Loucy (cell line): ENCODE data around the gene POPDC3.

Source experiments
- H2AFZ ChIP-seq: fragments of 200-600 bp; sonication (generic); 2 replicates; pipeline ENCODE4 v1.6.0; 2016; ENCODE audit warnings: antibody characterized with exemption, mild to moderate bottlenecking, low read length, moderate library complexity
- H3F3A ChIP-seq: fragments of 200-600 bp; 2 replicates; pipeline ENCODE4 v1.6.0; 2016; ENCODE audit warnings: antibody characterized with exemption, low read depth, mild to moderate bottlenecking
- H3K27me3 ChIP-seq: fragments of 200-600 bp; sonication (generic); 2 replicates; pipeline ENCODE4 v1.6.1; 2014; ENCODE audit warnings: low read length, mild to moderate bottlenecking; ENCODE audit not compliant: insufficient read depth, poor library complexity, severe bottlenecking
- H3K36me3 ChIP-seq: fragments of 200-600 bp; sonication (generic); 2 replicates; pipeline ENCODE4 v1.6.1; 2016; ENCODE audit warnings: low read length; ENCODE audit not compliant: insufficient read depth
- H3K4me1 ChIP-seq: fragments of 200-600 bp; sonication (generic); 2 replicates; pipeline ENCODE4 v1.5.1; 2014; ENCODE audit warnings: low read length, mild to moderate bottlenecking; ENCODE audit not compliant: insufficient read depth, poor library complexity, severe bottlenecking
- H3K4me2 ChIP-seq: fragments of 200-600 bp; sonication (generic); 2 replicates; pipeline ENCODE4 v1.6.0; 2014; ENCODE audit warnings: antibody characterized with exemption, low read length, low read depth, mild to moderate bottlenecking; ENCODE audit not compliant: poor library complexity, severe bottlenecking
- H3K4me3 ChIP-seq: fragments of 200-600 bp; sonication (generic); 2 replicates; pipeline ENCODE4 v1.5.1; 2014; ENCODE audit warnings: low read length, mild to moderate bottlenecking, mixed read lengths; ENCODE audit not compliant: poor library complexity, severe bottlenecking
- H3K79me2 ChIP-seq: fragments of 200-600 bp; sonication (generic); 2 replicates; pipeline ENCODE4 v1.6.1; 2014; ENCODE audit warnings: low read length; ENCODE audit not compliant: insufficient read depth
- H3K9ac ChIP-seq: fragments of 200-600 bp; sonication (generic); 2 replicates; pipeline ENCODE4 v1.6.0; 2014; ENCODE audit warnings: mild to moderate bottlenecking, low read depth, low read length, moderate library complexity; ENCODE audit not compliant: poor library complexity, severe bottlenecking
- H3K9me2 ChIP-seq: fragments of 200-600 bp; sonication (generic); replicated peaks from 2 replicates; pipeline ENCODE4 v1.6.1; 2016; ENCODE audit warnings: low read depth, low read length, mixed read lengths
- H3K9me3 ChIP-seq: fragments of 200-600 bp; sonication (generic); 2 replicates; pipeline ENCODE4 v1.6.1; 2014; ENCODE audit warnings: mild to moderate bottlenecking, antibody characterized with exemption, low read length, low read depth; ENCODE audit not compliant: insufficient read depth
- H4K20me1 ChIP-seq: fragments of 200-600 bp; sonication (generic); 2 replicates; pipeline ENCODE4 v1.6.0; 2014; ENCODE audit warnings: antibody characterized with exemption, low read length, mild to moderate bottlenecking; ENCODE audit not compliant: insufficient read depth, poor library complexity, severe bottlenecking
- EZH2phosphoT487 ChIP-seq: fragments of 200-600 bp; IDR thresholded peaks from 2 replicates; pipeline ENCODE4 v1.6.1; 2018; ENCODE audit warnings: antibody characterized with exemption, mild to moderate bottlenecking, moderate library complexity, borderline replicate concordance
- TF ChIP-seq, protein P1 (sequence below): fragments of 200-600 bp; sonication (generic); conservative IDR thresholded peaks from 2 replicates; pipeline ENCODE4 v1.5.1; 2014; ENCODE audit warnings: mild to moderate bottlenecking, antibody characterized with exemption, low read length

Gene POPDC3

DNA sequence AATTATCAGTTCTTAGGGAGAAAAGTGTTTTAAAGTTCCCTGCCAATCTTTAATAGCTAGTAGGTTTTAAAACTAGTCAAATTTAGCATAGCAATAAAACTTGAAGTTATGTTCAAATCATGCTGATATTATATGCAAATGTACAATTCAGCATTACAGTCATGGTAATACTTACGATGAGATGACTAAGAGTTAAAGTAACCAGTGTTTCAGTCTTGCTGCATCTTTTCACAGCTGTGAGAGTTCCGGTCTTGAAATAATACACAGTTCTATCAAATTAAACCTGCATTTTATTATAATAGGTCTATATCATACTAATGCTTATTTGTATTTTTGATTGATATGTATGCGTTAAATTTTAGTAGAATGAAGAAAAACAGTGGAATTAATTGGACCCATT is 26.1 kb downstream of the POPDC3 start:
- H2AFZ ChIP-seq: no peak overlapping the region
- no peak overlapping the region for H3K4me3 ChIP-seq
- H3K27me3 ChIP-seq: no peaks in the 10 kb centered on the region
- H3K79me2 ChIP-seq: no peaks in the 10 kb centered on the region
- no peaks in the 10 kb centered on the region for H3K9me2 ChIP-seq
- no peak overlapping the region for H3K4me2 ChIP-seq
- H3K9me3 ChIP-seq: no peaks in the 10 kb centered on the region
- H3F3A ChIP-seq: no peaks in the 10 kb centered on the region
- H3K4me1 ChIP-seq: no peaks in the 10 kb centered on the region
- no peaks in the 10 kb centered on the region for H3K36me3 ChIP-seq
- TF ChIP-seq, protein P1, sequence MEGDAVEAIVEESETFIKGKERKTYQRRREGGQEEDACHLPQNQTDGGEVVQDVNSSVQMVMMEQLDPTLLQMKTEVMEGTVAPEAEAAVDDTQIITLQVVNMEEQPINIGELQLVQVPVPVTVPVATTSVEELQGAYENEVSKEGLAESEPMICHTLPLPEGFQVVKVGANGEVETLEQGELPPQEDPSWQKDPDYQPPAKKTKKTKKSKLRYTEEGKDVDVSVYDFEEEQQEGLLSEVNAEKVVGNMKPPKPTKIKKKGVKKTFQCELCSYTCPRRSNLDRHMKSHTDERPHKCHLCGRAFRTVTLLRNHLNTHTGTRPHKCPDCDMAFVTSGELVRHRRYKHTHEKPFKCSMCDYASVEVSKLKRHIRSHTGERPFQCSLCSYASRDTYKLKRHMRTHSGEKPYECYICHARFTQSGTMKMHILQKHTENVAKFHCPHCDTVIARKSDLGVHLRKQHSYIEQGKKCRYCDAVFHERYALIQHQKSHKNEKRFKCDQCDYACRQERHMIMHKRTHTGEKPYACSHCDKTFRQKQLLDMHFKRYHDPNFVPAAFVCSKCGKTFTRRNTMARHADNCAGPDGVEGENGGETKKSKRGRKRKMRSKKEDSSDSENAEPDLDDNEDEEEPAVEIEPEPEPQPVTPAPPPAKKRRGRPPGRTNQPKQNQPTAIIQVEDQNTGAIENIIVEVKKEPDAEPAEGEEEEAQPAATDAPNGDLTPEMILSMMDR: no peak
- TF ChIP-seq EZH2phosphoT487: no peak
- H3K9ac ChIP-seq: no peak overlapping the region
- no peaks in the 10 kb centered on the region for H4K20me1 ChIP-seq

DNA sequence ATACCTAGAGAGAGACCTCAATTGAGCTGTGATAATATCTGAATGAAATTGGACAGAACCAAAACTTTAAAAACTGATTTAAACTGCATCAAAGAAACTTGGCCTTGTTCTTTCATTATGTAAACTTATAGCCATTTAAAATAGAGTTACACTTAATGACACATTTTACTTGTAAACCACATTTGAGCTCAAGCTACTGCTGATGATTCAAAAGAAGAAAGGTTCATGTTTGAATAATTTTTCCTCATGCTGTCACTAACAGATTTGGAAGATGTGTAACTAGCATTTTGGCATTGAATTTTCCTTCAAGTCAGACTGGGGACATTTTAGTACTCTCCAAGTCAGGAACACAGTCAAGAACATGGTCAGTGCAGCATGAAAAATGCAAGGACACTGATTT is 26.9 kb downstream of the POPDC3 start:
- Histone ChIP-seq H3K36me3 (no peaks in the 10 kb centered on the region), H2AFZ (no peak overlapping the region), H3K4me2 (no peak overlapping the region), H4K20me1 (no peaks in the 10 kb centered on the region), H3K27me3 (no peaks in the 10 kb centered on the region), H3K9me3 (no peaks in the 10 kb centered on the region), H3K9ac (no peak overlapping the region), H3K4me1 (no peaks in the 10 kb centered on the region), H3F3A (no peaks in the 10 kb centered on the region), H3K9me2 (no peaks in the 10 kb centered on the region), H3K4me3 (no peak overlapping the region), H3K79me2 (no peaks in the 10 kb centered on the region)
- TF ChIP-seq EZH2phosphoT487: no peak
- TF ChIP-seq, protein P1: no peak

GRCh38 chr6:105151644-105152043 is 28.2 kb downstream of the POPDC3 start:
- H2AFZ ChIP-seq: no peak overlapping the region
- H3K9me2 ChIP-seq: no peaks in the 10 kb centered on the region
- no peak overlapping the region for H3K9ac ChIP-seq
- no peaks in the 10 kb centered on the region for H4K20me1 ChIP-seq
- H3K4me2 ChIP-seq: no peak overlapping the region
- H3K9me3 ChIP-seq: no peaks in the 10 kb centered on the region
- H3K27me3 ChIP-seq: no peaks in the 10 kb centered on the region
- no peaks in the 10 kb centered on the region for H3K4me1 ChIP-seq
- H3F3A ChIP-seq: no peaks in the 10 kb centered on the region
- H3K4me3 ChIP-seq: no peak overlapping the region
- no peaks in the 10 kb centered on the region for H3K79me2 ChIP-seq
- TF ChIP-seq EZH2phosphoT487: no peak
- TF ChIP-seq, protein P1: no peak
- H3K36me3 ChIP-seq: no peaks in the 10 kb centered on the region
